WTC11 (cell line): ENCODE results near the gene PCYOX1L. TPM values are rescaled to one million over a fixed set of nuclear protein-coding genes. Genes with fewer than 3 reads are reported as not detected.

Experiments used
- ARID4B ChIP-seq: sonication (generic); formaldehyde crosslinking; IDR thresholded peaks from 2 replicates; pipeline ENCODE4 v1.8.0; 2023; ENCODE audit warnings: missing genetic modification reagents, mild to moderate bottlenecking, borderline replicate concordance
- ATF3 ChIP-seq: sonication (generic); formaldehyde crosslinking; conservative IDR thresholded peaks from 2 replicates; pipeline ENCODE4 v1.8.1; 2022; ENCODE audit warnings: mild to moderate bottlenecking, missing genetic modification reagents
- CREM ChIP-seq: sonication (generic); formaldehyde crosslinking; IDR thresholded peaks from 2 replicates; pipeline ENCODE4 v1.8.1; 2022; ENCODE audit warnings: mild to moderate bottlenecking, missing genetic modification reagents, moderate library complexity
- CTCF ChIP-seq: fragments of 200-600 bp; IDR thresholded peaks from 2 replicates; pipeline ENCODE4 v1.8.0; 2022; ENCODE audit warnings: antibody characterized with exemption
- FOXK1 ChIP-seq: sonication (generic); formaldehyde crosslinking; IDR thresholded peaks from 2 replicates; pipeline ENCODE4 v1.8.0; 2022; ENCODE audit warnings: mild to moderate bottlenecking, moderate library complexity, missing genetic modification reagents
- FOXP4 ChIP-seq: sonication (generic); formaldehyde crosslinking; IDR thresholded peaks from 2 replicates; pipeline ENCODE4 v1.8.0; 2022; ENCODE audit warnings: mild to moderate bottlenecking, missing genetic modification reagents
- GABPB1 ChIP-seq: sonication (generic); formaldehyde crosslinking; IDR thresholded peaks from 2 replicates; pipeline ENCODE4 v1.8.1; 2023; ENCODE audit warnings: mild to moderate bottlenecking, missing genetic modification reagents
- HMGA2 ChIP-seq: fragments of 250-450 bp; sonication (Bioruptor Pico); IDR thresholded peaks from 2 replicates; pipeline ENCODE4 v1.4.0; 2021; ENCODE audit warnings: mild to moderate bottlenecking, moderate library complexity
- JUN ChIP-seq: sonication (generic); formaldehyde crosslinking; IDR thresholded peaks from 2 replicates; pipeline ENCODE4 v1.8.0; 2023; ENCODE audit warnings: mild to moderate bottlenecking, missing genetic modification reagents
- MYBL2 ChIP-seq: sonication (generic); formaldehyde crosslinking; IDR thresholded peaks from 2 replicates; pipeline ENCODE4 v1.8.1; 2023; ENCODE audit warnings: mild to moderate bottlenecking, moderate library complexity, missing genetic modification reagents
- NFE2L1 ChIP-seq: sonication (generic); formaldehyde crosslinking; IDR thresholded peaks from 2 replicates; pipeline ENCODE4 v1.8.1; 2023; ENCODE audit warnings: missing genetic modification reagents
- NFYB ChIP-seq: sonication (generic); formaldehyde crosslinking; conservative IDR thresholded peaks from 2 replicates; pipeline ENCODE4 v1.8.0; 2022; ENCODE audit warnings: low read depth, missing genetic modification reagents
- PREB ChIP-seq: sonication (generic); formaldehyde crosslinking; IDR thresholded peaks from 2 replicates; pipeline ENCODE4 v1.8.1; 2022; ENCODE audit warnings: mild to moderate bottlenecking, missing genetic modification reagents, moderate library complexity, borderline replicate concordance
- RELA ChIP-seq: sonication (generic); formaldehyde crosslinking; IDR thresholded peaks from 2 replicates; pipeline ENCODE4 v1.8.1; 2022; ENCODE audit warnings: missing genetic modification reagents, mild to moderate bottlenecking, borderline replicate concordance
- RORB ChIP-seq: fragments of 250-450 bp; sonication (Bioruptor Pico); IDR thresholded peaks from 2 replicates; pipeline ENCODE4 v1.9.0; 2021; ENCODE audit warnings: mild to moderate bottlenecking
- SOX15 ChIP-seq: fragments of 250-450 bp; sonication (Bioruptor Pico); IDR thresholded peaks from 2 replicates; pipeline ENCODE4 v1.9.0; 2021; ENCODE audit warnings: mild to moderate bottlenecking
- SP1 ChIP-seq: sonication (generic); formaldehyde crosslinking; conservative IDR thresholded peaks from 2 replicates; pipeline ENCODE4 v1.8.1; 2022; ENCODE audit warnings: missing genetic modification reagents
- TP53 ChIP-seq: sonication (generic); formaldehyde crosslinking; IDR thresholded peaks from 2 replicates; pipeline ENCODE4 v1.8.1; 2023; ENCODE audit warnings: mild to moderate bottlenecking, missing genetic modification reagents
- USF1 ChIP-seq: sonication (generic); formaldehyde crosslinking; IDR thresholded peaks from 2 replicates; pipeline ENCODE4 v1.8.0; 2022; ENCODE audit warnings: mild to moderate bottlenecking, missing genetic modification reagents
- ZNF232 ChIP-seq: sonication (generic); formaldehyde crosslinking; IDR thresholded peaks from 2 replicates; pipeline ENCODE4 v1.8.0; 2022; ENCODE audit warnings: mild to moderate bottlenecking, missing genetic modification reagents
- ZNF263 ChIP-seq: sonication (generic); formaldehyde crosslinking; IDR thresholded peaks from 2 replicates; pipeline ENCODE4 v1.8.1; 2022; ENCODE audit warnings: low read depth, mild to moderate bottlenecking, moderate library complexity, missing genetic modification reagents
- total RNA-seq: library from RNA; stranded (reverse); gene quantifications from 3 replicates; pipeline ENCODE4 v1.2.3, GENCODE V29; 2021
- TF ChIP-seq, protein P1 (sequence below): fragments of 250-450 bp; sonication (Bioruptor Pico); IDR thresholded peaks from 2 replicates; pipeline ENCODE4 v1.9.0; 2021; ENCODE audit warnings: mild to moderate bottlenecking, borderline replicate concordance

PCYOX1L gene
- total RNA-seq, 1 experiment from 2014 or later: 8.1 TPM

GRCh38 chr5:149357370-149358293 lies at the start of gene PCYOX1L (continued):
- TF ChIP-seq PREB (CRISPR knock-in tag): no peak
- TF ChIP-seq SP1: peak; percentile 91
- peak; percentile 90; the same call in 1 of the 2 replicates for TF ChIP-seq TP53 (CRISPR knock-in tag)
- peak; percentile 16; the same call in 1 of the 2 replicates for TF ChIP-seq FOXK1
- TF ChIP-seq FOXP4 (CRISPR knock-in tag): peak; percentile 85
- TF ChIP-seq USF1 (CRISPR knock-in tag): peak; percentile 35; the same call in 1 of the 2 replicates
- TF ChIP-seq SOX15 (CRISPR knock-in tag): no peak
- TF ChIP-seq GABPB1: 0 out of 2 replicates have a peak, but pooled peaks have one; percentile 8
- TF ChIP-seq JUN (CRISPR knock-in tag): no peak
- TF ChIP-seq HMGA2 (CRISPR knock-in tag): no peak
- TF ChIP-seq ZNF263: no peak
- TF ChIP-seq ZNF232 (CRISPR knock-in tag): peak; percentile 63
- TF ChIP-seq NFE2L1 (CRISPR knock-in tag): no peak
- no peak for TF ChIP-seq RELA (CRISPR knock-in tag)
- no peak for TF ChIP-seq MYBL2 (CRISPR knock-in tag)
- TF ChIP-seq, protein P1, sequence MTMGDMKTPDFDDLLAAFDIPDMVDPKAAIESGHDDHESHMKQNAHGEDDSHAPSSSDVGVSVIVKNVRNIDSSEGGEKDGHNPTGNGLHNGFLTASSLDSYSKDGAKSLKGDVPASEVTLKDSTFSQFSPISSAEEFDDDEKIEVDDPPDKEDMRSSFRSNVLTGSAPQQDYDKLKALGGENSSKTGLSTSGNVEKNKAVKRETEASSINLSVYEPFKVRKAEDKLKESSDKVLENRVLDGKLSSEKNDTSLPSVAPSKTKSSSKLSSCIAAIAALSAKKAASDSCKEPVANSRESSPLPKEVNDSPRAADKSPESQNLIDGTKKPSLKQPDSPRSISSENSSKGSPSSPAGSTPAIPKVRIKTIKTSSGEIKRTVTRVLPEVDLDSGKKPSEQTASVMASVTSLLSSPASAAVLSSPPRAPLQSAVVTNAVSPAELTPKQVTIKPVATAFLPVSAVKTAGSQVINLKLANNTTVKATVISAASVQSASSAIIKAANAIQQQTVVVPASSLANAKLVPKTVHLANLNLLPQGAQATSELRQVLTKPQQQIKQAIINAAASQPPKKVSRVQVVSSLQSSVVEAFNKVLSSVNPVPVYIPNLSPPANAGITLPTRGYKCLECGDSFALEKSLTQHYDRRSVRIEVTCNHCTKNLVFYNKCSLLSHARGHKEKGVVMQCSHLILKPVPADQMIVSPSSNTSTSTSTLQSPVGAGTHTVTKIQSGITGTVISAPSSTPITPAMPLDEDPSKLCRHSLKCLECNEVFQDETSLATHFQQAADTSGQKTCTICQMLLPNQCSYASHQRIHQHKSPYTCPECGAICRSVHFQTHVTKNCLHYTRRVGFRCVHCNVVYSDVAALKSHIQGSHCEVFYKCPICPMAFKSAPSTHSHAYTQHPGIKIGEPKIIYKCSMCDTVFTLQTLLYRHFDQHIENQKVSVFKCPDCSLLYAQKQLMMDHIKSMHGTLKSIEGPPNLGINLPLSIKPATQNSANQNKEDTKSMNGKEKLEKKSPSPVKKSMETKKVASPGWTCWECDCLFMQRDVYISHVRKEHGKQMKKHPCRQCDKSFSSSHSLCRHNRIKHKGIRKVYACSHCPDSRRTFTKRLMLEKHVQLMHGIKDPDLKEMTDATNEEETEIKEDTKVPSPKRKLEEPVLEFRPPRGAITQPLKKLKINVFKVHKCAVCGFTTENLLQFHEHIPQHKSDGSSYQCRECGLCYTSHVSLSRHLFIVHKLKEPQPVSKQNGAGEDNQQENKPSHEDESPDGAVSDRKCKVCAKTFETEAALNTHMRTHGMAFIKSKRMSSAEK (CRISPR knock-in tag): no peak
- peak; percentile 90 for TF ChIP-seq NFYB (CRISPR knock-in tag)
- TF ChIP-seq ARID4B: no peak; the same call in 1 of the 2 replicates
- TF ChIP-seq RORB (CRISPR knock-in tag): no peak
- no peak for TF ChIP-seq ATF3 (CRISPR knock-in tag)
- TF ChIP-seq CTCF: no peak
- peak; percentile 66; the same call in 1 of the 2 replicates for TF ChIP-seq CREM (CRISPR knock-in tag)
